Measurements from ENCODE around the gene COP1. TPM values are rescaled to one million over a fixed set of nuclear protein-coding genes. Genes with fewer than 3 reads are reported as not detected.

COP1 gene
- total RNA-seq, 1 experiment from 2014 or later, result 54.2 TPM

DNA sequence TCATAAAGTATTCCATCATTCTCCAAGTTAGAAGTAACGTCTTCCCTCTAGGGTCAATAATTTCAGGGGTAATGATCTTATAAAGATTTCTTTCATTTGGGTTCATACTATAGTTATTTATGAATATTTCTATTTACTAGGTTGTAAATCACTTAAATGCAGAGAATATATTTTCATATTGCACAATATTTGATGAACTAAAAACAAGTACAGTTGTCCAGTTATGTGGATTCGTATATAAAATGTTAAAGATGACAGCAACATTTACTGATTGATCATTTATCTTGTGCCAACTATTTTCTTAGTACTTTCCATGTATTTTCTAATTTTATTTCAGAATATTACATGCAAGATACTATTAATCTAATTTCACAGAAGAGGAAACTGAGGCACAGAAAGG, 243.3 kb downstream of the COP1 start:
- no peak for DNase-seq (ENCODE audit: low spot score)

DNA sequence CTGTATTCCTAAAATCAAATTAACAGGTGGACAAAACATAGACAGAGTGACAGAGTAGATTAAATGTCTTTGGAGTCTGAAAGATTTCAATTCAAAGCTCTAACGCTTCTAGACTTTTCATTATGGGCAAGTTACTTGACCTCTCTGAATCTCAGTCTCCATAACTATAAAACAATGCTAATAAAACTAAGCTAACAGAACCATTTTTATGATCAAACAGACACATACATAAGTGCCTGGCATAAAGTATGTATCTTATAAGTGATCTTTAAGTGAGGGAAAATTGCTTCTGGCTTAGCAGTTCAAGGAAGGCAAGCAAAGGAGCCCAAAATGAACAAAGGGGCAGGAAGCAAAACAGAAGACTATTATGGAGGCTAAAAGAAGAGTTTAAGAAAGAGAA, 246.9 kb downstream of the COP1 start:
- no peak for DNase-seq (ENCODE audit: low spot score)

DNA sequence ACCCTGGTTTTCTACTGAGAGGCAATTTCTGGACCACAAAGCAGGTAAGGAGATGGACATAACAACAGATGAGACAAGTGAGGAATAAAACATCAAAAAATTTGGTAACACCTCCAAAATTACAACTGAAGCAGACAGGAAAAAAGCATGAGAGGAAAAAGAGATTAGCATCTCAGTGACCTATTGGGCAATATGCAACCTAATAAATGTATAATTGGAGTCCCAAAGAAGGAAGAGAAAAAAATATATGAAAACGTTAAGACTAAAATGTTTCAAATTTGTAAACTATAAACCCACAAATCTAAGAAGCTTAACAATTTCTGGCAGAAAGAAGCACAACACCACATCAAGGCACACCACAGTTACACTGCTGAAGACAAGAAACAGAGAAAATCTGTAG, 255.5 kb downstream of the COP1 start:
- no peak for DNase-seq (ENCODE audit: low spot score)

DNA sequence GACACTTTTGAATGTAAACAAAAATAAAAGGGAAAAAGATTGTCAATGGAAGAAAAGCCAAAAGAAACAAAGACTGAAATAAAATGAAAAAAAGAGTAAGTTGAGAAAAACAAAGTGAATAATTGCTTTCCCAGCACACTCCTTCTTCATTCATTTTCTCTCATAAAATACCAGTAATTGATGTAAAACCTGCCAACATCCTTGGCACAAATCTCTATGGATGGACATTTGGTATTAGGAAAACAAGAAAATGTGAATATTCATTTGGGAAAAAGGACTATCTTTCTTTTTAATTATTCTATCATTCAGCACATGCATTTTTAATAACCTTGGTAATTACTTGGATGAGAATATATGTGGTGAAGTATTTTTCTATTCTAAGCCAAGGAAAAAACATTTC, 259.3 kb downstream of the COP1 start:
- DNase-seq (ENCODE audit: low spot score), result no peak

DNA sequence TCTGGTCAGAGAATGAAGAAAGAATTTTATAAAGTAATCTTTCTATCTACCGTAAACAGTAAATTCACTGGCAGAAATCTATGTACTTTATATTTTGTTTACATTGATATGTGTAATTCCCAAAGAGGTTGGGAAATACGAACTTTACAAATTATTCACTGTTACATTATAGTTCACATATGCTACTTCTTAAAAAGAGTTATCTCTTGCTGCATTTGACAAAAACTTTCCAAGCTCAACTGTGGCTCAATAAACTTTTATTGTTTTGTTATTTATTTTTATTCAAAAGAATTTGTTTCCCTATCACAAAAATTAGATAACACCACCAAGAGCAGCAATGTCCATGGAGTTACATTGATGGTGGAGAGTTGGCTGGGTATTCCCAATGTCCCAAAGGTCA, 262.5 kb downstream of the COP1 start:
- DNase-seq (ENCODE audit: low spot score), result no peak

DNA sequence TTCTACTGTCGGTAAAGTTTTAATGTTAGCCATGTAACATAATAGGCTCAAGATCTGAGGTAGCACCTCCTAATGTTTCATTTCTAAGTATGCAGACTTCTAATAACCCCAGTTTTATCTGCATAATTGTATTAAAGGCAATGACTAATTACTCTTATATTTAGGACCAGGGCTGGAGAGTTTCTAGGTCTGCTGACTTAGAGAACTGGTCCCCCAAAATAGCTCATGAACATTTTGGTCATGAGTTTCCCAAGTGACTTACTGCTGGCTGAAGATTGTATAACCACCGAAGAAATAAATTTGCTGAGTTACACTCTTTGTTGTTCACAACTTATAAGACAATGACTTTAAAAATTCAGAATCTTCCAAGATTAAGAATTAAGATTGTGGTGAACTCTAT, 265.9 kb downstream of the COP1 start:
- DNase-seq (ENCODE audit: low spot score), result no peak

DNA sequence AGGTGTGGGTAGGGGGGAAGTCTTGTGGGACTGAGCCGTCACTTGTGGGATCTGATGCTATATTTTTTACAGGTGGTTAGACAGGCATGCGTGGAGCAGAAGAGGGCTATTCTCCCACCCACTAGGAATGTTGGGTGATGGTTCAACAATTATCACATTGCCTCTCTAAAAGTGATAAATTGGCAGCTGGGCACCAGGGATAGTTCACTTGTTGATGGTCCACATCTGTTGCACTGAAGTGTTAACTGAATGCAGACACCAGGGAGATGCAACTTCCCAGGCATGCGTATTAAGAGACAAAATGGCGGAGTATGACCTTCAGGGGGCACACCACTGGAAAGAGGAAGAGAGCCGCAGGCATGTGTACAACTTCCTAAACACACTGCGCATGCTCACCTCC, 270.4 kb downstream of the COP1 start:
- no peak for DNase-seq (ENCODE audit: low spot score)

DNA sequence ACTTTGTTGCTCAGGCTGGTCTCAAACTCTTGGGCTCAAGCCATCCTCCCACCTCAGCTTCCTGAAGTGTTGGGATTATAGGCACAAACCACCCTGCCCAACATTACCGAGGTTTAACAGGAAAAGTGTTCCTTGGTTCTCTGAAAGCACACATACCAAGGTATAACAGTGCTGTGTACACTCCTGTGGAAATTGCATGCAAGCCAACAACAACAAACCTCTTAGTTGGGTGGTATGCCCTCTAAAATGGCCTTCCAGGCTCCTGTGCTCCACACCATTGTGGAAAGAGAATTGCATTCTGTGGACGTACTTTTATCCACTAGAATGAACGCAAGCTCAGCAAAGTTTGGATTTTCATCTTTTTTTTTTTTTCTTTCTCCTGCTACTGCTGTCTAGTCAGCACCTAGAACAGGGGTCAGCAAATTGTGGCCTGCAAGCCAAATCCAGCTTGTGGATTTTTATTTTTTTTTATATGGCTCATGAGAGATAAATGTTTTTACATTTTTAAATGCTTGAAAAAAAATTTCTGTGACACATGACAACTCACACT, 271.4 kb downstream of the COP1 start:
- no peak for DNase-seq (ENCODE audit: low spot score)

DNA sequence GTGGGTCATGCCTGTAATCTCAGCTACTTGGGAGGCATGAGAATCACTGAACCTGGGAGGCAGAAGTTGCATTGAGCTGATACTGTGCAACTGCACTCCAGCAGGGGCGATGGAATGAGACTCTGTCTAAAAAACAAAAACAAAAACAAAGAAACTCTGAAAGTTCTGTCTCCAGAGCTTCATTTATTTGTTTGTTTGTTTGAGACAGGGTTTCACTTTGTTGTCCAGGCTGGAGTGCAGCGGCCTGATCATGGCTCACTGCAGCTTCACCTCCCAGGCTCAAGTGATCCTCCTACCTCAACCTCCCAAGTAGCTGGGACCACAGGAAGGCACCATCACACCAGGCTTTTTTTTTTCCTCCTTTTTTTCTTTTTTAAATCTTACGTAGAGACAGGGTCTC, 271.9 kb downstream of the COP1 start:
- no peak for DNase-seq (ENCODE audit: low spot score)

DNA sequence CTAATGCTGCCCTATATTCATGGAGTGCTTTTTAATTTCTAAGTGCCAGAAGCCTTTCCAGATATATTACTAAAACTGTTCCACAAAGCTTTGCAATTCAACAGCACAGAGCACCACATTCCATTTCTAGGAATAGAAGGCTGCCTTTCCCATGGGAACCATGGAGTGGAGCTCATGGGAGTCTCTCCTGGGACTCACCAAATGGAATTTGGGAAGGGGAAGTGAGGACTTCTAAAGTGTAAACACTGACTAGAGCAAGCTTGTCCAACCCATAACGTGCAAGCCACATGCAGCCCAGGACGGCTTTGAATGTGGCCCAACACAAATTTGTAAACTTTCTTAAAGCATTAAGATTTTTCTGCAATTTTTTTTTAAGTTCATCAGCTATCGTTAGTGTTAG, 273.3 kb downstream of the COP1 start:
- DNase-seq (ENCODE audit: low spot score), result no peak

DNA sequence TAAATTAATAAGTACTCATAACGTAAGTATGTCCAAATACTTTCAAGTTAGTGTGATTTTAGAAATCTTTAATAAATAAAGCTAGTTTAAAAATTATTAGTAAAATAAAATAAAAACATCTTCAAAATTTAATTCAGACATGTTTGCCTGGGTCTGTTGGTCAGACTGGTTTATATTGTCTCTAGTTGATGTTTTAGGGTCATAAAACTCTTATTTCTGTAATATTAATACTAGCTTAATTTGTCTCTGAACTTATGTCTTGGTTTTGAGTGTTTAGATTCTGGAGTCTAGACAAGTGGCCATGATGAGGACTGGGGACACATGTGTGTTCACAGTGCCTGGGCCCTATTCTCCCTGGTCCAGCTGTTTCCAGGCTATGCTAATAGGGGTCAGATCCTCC, 279.1 kb downstream of the COP1 start:
- DNase-seq (ENCODE audit: low spot score), result no peak

DNA sequence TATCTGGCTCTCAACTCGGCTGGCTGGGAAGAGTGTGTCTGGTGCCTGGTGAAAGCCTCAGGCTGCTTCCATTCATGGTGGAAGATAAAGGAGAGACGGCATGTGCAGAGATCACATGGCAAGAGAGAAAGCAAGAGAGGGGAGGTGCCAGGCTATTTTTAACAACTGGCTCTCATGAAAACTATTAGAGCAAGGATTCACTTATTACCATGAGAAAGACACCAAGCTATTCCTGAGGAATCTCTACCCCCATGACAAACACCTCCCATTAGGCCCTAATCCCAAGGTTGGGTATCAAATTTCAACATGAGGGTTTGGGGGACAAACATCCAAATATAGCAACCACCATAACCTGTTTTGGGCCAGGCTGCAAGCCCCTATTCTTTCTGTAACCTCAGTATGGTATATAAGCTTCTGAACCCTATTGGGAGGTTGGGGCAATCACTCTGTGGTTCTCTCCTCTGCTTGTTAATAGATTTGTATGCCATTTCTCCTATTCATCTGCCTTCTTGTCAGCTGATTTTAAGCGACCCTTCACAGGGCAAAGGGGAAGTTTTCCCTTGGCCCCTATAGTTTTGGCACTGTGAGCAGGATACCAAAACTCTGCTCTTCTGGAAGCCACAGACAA, 284.7 kb downstream of the COP1 start:
- DNase-seq (ENCODE audit: low spot score), result no peak

DNA sequence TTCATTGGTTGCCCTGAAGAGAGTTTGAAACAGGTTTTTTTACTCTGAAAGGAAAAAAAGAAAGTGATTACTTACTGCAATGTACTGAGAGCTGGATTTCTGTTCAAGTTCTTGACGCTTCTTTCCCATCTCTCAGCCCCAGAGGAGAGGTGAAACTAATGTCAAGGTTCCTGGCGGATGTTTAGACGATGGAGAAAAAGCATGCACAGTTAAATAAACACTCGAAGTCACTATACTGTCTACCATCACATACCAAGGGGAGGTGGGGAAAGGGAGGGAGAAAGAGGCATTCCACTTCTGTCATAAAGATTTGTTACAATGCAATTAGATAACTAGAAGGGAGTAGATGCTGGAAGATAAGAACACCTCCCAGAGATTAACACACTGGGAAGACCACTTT, 286.7 kb downstream of the COP1 start:
- no peak for DNase-seq (ENCODE audit: low spot score)

DNA sequence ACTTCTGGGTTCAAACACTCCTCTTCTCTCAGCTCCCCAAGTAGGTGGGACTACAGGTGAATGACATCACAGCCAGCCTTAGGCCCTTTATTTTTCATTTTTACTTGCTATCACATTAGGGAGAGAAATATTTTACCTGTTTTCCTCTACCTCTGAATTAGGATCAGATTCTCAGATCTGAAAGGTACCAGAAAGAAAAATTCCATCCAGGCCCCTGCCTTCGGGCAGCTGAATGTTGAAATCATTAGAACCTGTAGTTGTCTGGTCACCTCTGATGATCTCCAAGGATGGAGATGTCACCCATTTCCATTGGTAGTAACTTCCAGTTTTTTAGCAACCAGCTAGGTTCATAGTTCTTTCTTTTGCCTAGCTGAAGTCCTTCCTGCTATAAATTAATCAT, 288.1 kb downstream of the COP1 start:
- no peak for DNase-seq (ENCODE audit: low spot score)

DNA sequence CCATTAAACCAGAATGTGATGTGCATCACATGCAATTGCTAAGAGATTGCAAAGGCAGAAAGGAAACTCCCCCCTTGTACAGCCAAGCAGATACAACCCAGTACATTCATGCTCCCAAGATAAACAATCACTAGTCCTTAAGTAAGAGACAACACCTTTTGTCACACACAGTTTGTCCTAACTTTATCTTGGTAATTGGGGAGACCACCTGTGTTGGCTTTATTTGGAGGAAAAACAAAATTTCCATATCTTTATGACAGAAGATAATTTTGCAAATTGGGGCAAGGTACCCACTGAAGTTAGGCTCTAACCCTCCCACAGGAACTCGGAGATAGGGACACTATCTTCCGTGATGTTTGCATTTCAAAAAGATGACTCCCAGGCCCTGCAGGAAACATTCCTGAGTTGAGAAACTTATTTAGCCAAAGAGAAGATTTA, 288.7 kb downstream of the COP1 start:
- DNase-seq (ENCODE audit: low spot score), result no peak

DNA sequence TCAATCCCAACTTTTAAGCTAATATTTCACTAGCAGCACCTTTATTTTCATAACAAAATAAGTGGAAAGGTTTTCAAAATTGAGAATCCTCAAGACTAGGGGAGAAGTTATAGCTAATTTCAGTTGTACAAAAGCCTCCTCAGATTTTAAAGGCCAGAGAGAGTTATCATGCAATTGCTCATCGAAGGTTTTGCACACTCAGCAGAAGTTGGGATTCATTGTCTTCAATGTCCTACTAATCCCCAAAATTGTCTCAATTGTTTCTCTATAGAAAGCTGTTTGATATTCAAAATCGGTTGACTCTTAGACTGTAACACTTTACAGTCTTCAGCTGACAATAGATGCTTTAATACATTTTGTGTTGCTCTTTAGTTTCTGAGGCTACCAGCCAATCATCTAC, 293.0 kb downstream of the COP1 start:
- no peak for DNase-seq (ENCODE audit: low spot score)

DNA sequence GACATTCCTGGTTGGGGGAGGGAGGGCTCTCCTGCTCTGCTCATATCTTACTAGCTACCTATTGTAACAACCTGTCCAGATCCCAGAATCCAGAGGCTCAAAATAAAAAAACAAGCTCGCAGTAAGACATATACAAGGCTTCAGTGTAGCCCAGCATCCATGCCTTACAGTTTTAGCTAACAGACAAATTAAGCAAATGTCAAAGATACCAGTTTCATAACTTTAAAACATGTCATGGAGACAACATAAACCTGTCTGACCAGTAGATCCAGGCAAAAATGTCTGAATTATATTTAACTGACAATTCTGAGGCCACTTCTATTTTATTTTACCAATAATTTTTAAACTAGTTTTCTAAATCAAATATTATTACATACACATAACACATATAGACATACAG, 295.9 kb downstream of the COP1 start:
- DNase-seq (ENCODE audit: low spot score), result no peak

DNA sequence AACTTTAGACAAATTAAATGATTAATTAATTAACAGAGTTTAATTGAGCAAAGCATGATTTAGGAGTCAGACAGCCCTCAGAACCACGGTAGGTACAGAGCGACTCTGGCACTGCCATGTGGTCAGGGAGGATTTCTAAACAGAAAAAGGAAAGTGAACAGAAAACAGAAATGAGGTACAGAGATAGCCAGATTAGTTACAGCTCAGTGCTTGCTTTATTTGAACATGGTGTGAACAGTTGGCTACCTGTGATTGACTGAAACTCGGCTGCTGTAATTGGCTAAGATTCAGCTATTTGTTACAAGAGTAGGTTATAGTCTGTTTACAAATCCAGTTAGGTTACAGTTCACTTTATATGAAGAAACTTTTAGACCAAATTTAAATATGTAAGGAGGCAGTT, 300.7 kb downstream of the COP1 start:
- no peak for DNase-seq (ENCODE audit: low spot score)

DNA sequence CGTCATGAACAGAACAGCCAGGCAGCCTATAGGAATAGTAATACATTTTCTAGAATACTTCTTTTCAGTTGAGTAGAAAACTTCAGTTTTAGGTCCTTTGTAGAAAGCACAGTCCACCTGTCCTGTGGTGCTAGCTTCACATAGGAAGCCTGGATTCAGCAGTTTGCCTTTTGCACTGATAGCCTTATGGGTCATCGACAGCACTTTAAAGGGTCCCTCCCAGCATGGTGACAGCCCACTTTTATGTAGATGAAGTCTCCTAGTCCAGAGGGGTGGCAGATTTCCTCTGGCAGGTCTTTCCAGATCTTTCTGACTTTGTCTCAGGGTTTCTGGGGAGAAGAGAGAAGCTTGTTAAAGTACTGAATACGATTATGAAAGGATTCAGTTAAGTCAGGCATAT, 302.3 kb downstream of the COP1 start:
- DNase-seq (ENCODE audit: low spot score), result no peak

DNA sequence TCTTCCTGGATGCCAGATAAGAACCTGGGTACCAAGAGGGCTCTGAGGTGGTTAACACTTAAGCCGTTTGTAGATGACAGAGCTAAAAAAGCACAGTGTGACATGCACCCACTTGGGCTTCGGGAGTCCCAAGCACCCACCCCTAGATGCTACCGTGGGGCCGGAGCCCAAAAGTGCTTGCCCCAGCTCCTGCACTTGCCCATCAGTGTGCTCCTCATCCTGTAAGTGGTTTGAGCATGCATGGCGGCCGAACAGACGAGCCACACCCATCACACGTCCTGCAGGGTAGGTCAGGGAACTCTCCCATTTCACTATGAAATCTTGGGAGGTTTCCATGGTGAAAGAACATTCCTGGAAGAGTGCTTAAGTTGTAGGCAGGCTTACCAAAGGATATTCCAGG, 304.8 kb downstream of the COP1 start:
- no peak for DNase-seq (ENCODE audit: low spot score)

DNA sequence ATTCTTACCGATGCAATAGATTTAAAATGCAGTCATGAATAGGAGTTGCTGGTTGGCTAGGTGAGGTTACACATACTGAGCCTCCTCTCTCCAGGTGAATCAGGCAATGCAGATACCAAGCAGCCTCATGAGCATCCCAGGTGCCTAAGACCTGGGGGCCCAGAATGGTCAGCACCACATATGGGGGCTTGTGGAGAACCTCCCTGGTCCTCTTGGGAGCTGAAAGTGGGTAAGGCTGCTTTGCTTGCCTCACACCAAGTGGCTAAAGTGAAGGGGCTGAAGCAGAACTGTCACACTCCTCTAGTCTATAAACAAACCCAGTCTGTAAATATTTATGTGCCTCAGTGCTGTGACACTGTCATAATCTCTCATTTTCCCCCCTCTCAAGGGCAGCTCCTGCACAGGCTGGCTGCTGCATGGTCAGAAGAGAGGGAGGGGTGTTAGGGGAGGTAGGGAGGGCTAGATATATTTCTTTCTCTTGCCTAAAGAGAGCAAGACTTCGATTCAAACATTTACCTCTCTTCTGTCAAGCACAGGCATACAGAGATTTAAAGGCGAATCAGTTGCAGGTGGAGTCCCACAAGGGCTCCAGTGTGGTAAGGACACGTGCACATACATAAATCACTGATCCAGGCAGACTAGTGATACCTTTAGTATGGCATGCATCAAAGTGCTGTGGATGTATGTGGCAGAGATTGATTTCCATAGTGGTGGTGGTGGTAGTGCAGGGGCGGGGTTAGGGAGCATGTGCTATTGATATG, 305.8 kb downstream of the COP1 start:
- no peak for DNase-seq (ENCODE audit: low spot score)

DNA sequence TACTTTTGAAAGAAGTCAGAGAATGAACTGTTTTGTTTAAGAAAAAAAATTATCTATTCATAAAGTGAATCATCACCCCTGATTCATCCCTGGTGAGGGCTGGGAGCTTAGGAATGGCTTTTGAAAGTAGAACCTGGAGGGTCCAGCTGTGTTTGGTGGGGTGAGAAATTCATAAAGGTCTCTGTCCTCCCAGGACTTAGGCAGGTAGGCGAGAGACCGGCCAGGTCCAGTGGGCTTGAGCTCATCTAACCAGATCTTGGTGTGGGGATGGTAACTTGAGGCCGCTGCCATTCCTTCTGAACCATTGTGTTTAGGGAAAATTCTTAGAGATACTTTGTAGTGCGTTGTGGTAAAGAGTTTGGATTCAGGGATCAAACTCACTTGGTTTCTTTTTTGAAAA, 306.9 kb downstream of the COP1 start:
- DNase-seq (ENCODE audit: low spot score), result no peak

DNA sequence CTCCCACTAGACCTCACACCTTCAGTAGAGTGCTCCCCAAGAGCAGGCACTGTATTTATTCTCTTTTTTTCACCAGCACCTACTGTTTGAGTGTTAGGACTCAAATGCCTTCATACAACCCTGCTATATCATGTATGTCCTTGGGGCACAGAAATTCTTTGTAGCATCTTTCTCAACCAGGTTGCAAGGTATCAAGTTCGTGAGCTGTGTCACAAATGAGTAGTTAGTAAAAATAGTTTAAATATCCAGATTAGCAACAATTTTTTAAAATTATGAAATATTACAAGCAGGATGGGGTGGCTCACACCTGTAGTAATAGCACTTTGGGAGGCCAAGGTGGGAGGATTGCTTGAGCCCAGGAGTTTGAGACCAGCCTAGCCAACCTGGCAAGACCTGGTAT, 311.1 kb downstream of the COP1 start:
- no peak for DNase-seq (ENCODE audit: low spot score)
